Measurements from ENCODE around the gene BCAS3.

DNA sequence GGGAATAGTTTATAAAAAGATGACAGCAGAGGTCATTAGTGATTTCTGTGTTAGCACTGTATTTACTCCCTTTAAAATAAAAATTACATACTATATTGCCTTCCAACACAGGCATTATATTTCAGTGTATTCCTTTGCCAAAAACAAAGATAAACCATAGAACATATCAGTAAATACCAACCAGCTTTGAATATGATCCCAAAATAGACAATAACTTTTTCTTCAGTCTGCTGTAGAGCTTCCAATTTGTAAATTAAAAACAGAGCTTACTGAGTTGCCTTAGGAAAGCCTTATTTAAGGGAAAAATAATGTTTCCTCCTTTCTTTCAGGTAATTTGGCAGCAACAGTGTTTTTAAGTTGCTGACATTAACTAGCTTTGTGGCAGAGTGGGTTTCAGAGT is 369.9 kb downstream of the BCAS3 start:
- TF ChIP-seq CTCF (conservative IDR thresholded peaks at IDR 0.05; ENCODE audit: low read length) (no peak), EZH2phosphoT487 (IDR thresholded peaks at IDR 0.05; ENCODE audit: borderline replicate concordance, low read depth, low read length) (no peak)
